Lower leg skin (tissue), 3 donors: ENCODE data around the gene TUBGCP6.
"Not testable (repeated sequence)": the region's sequence is repeated elsewhere in the genome, so short reads cannot be mapped to it uniquely, and the experiment has no call there.

Source experiments
- CTCF ChIP-seq, 3 donors: fragments of 450-650 bp; IDR thresholded peaks; one replicate each; pipeline ENCODE4 v1.5.1; 2016; ENCODE audit warnings: antibody characterized with exemption in 3 of 3, mild to moderate bottlenecking in 3 of 3, moderate library complexity in 2 of 3
- POLR2A ChIP-seq, 2 donors: fragments of 450-650 bp; IDR thresholded peaks; one replicate each; pipeline ENCODE4 v1.6.1; 2016 to 2017; ENCODE audit warnings: antibody characterized with exemption in 2 of 2, mild to moderate bottlenecking in 1 of 2, moderate library complexity in 1 of 2

GRCh38 chr22:50168490-50169180 is 76.2 kb downstream of the TUBGCP6 start:
- not testable (repeated sequence) for TF ChIP-seq POLR2A, CTCF (IDR thresholded peaks at IDR 0.05)
